Measurements from ENCODE around the gene SPATA24. TPM values are rescaled to one million over a fixed set of nuclear protein-coding genes. Genes with fewer than 3 reads are reported as not detected.
"Not testable (repeated sequence)": the region's sequence is repeated elsewhere in the genome, so short reads cannot be mapped to it uniquely, and the experiment has no call there.

Gene SPATA24
- total RNA-seq (2014; rRNA removed; shearing (Covaris generic)) = 3.4 and 5.9 TPM in 2 replicates

GRCh38 chr5:139403787-139404483 lies at the start of gene SPATA24:
Gene SPATA24, minus strand, starts transcription at chr5:139404089. Its CDS starts 29 bp downstream, at chr5:139404060.
- peak; percentile 95 for DNase-seq (ENCODE audit: low spot score)

GRCh38 chr5:139451878-139452660 lies 48.2 kb upstream of the SPATA24 start:
- DNase-seq (ENCODE audit: low spot score) = no peak

GRCh38 chr5:139451176-139451575 lies 47.3 kb upstream of the SPATA24 start:
- no peak for DNase-seq (ENCODE audit: low spot score)

GRCh38 chr5:139446956-139447779 lies 43.3 kb upstream of the SPATA24 start:
- DNase-seq (ENCODE audit: low spot score) = no peak

GRCh38 chr5:139445325-139446170 lies 41.7 kb upstream of the SPATA24 start:
- DNase-seq (ENCODE audit: low spot score) = no peak

GRCh38 chr5:139443831-139444453 lies 40.1 kb upstream of the SPATA24 start:
- no peak for DNase-seq (ENCODE audit: low spot score)

- not testable (repeated sequence) for DNase-seq (ENCODE audit: low spot score)
These were observed 36.5 kb upstream of the SPATA24 start for GRCh38 chr5:139440416-139440815.

- peak; percentile 82 for DNase-seq (ENCODE audit: low spot score)
These were observed 35.4 kb upstream of the SPATA24 start, which contains the start of gene DNAJC18 for GRCh38 chr5:139439013-139439903. Gene DNAJC18, minus strand, starts transcription at chr5:139439525. Its CDS starts 80 bp downstream, at chr5:139439445.

GRCh38 chr5:139438707-139439012 lies 34.8 kb upstream of the SPATA24 start:
- no peak for DNase-seq (ENCODE audit: low spot score)

GRCh38 chr5:139435676-139436075 lies 31.8 kb upstream of the SPATA24 start:
- no peak for DNase-seq (ENCODE audit: low spot score)

GRCh38 chr5:139431706-139432105 lies 27.8 kb upstream of the SPATA24 start:
- no peak for DNase-seq (ENCODE audit: low spot score)

GRCh38 chr5:139430015-139430414 lies 26.1 kb upstream of the SPATA24 start:
- DNase-seq (ENCODE audit: low spot score) = no peak

- DNase-seq (ENCODE audit: low spot score) = no peak
These were observed 22.5 kb upstream of the SPATA24 start for GRCh38 chr5:139426203-139426885.

- DNase-seq (ENCODE audit: low spot score) = no peak
These were observed 21.6 kb upstream of the SPATA24 start for GRCh38 chr5:139425497-139425896.

- DNase-seq (ENCODE audit: low spot score) = peak; percentile 64
These were observed 18.5 kb upstream of the SPATA24 start for GRCh38 chr5:139422307-139422893.

- no peak for DNase-seq (ENCODE audit: low spot score)
These were observed 15.6 kb upstream of the SPATA24 start for GRCh38 chr5:139419226-139420192.

- DNase-seq (ENCODE audit: low spot score) = no peak
These were observed 14.9 kb upstream of the SPATA24 start for GRCh38 chr5:139418793-139419192.

GRCh38 chr5:139417214-139417613 lies 13.3 kb upstream of the SPATA24 start:
- no peak for DNase-seq (ENCODE audit: low spot score)
